Suprapubic skin (tissue), 4 donors: ENCODE results near the gene SNRPD3.
"Not testable (repeated sequence)": the region's sequence is repeated elsewhere in the genome, so short reads cannot be mapped to it uniquely, and the experiment has no call there.

Source experiments
- EP300 ChIP-seq: sonication (generic); formaldehyde crosslinking; IDR thresholded peaks from one replicate; pipeline ENCODE4 v1.6.1; 2017; ENCODE audit warnings: antibody characterized with exemption
- POLR2A ChIP-seq, 2 donors: fragments of 450-650 bp; IDR thresholded peaks; one replicate each; pipeline ENCODE4 v1.6.1; 2017; ENCODE audit warnings: antibody characterized with exemption in 2 of 2, mild to moderate bottlenecking in 2 of 2, moderate library complexity in 2 of 2
- POLR2AphosphoS5 ChIP-seq, 3 donors: sonication (generic); formaldehyde crosslinking; IDR thresholded peaks; one replicate each; pipeline ENCODE4 v1.6.1; 2017; ENCODE audit warnings: antibody characterized with exemption in 3 of 3
- TF ChIP-seq, protein P1 (sequence below), 2 donors: fragments of 200-600 bp in 1 of 2; fragments of 450-650 bp in 1 of 2; sonication (generic) in 1 of 2; IDR thresholded peaks; one replicate each; pipeline ENCODE4 v1.5.1; 2016 to 2019; ENCODE audit warnings: antibody characterized with exemption in 2 of 2, mild to moderate bottlenecking in 1 of 2, moderate library complexity in 1 of 2

DNA sequence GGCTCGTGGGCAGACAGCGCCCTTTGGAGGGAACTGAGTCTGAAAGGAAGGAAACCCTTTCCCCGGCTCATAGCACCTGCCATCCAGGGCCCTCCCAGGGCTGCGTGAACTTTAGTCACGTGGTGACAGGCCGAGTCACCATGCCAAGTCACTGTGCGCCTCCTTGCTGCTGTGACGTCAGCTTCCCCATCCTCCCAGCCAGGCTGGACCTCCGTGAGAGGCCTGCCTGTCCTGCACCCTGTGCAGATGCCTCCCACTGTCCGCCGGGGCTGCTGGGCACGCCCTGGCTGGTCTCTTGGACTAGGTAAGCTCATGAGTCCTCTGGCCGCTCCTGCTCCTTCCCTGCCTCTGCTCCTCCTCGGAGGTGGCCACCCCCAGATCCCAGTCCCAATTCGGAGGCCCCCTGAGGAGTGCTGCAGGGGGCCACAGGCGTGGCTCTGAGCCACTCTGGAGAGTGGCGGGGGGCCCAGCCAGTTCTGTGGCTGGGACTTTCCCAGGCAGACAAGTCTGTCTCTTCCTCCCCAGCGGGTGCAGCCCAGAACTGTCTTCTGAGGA, 51.7 kb downstream of the SNRPD3 start:
- TF ChIP-seq POLR2A (IDR thresholded peaks at IDR 0.05); EP300; POLR2AphosphoS5 (IDR thresholded peaks at IDR 0.05): not testable (repeated sequence)
- TF ChIP-seq, protein P1, sequence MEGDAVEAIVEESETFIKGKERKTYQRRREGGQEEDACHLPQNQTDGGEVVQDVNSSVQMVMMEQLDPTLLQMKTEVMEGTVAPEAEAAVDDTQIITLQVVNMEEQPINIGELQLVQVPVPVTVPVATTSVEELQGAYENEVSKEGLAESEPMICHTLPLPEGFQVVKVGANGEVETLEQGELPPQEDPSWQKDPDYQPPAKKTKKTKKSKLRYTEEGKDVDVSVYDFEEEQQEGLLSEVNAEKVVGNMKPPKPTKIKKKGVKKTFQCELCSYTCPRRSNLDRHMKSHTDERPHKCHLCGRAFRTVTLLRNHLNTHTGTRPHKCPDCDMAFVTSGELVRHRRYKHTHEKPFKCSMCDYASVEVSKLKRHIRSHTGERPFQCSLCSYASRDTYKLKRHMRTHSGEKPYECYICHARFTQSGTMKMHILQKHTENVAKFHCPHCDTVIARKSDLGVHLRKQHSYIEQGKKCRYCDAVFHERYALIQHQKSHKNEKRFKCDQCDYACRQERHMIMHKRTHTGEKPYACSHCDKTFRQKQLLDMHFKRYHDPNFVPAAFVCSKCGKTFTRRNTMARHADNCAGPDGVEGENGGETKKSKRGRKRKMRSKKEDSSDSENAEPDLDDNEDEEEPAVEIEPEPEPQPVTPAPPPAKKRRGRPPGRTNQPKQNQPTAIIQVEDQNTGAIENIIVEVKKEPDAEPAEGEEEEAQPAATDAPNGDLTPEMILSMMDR (IDR thresholded peaks at IDR 0.05): not testable (repeated sequence)
